Smooth muscle cell (in vitro differentiated cells): Measurements from ENCODE around the gene TOM1. TPM values are rescaled to one million over a fixed set of nuclear protein-coding genes. Genes with fewer than 3 reads are reported as not detected.
"Not testable (repeated sequence)": the region's sequence is repeated elsewhere in the genome, so short reads cannot be mapped to it uniquely, and the experiment has no call there.

Source experiments
- DNase-seq: peaks from one replicate; lab custom pipeline; 2025; ENCODE audit not compliant: unreplicated experiment; lab: John Stamatoyannopoulos, UW
- H2AFZ ChIP-seq: fragments of 200-600 bp; sonication (generic); 2 replicates; pipeline ENCODE4 v1.6.0; 2016; ENCODE audit warnings: antibody characterized with exemption, low read depth, mild to moderate bottlenecking
- H3F3A ChIP-seq: fragments of 200-600 bp; sonication (generic); 2 replicates; pipeline ENCODE4 v1.6.0; 2017; ENCODE audit warnings: antibody characterized with exemption, low read depth
- H3K27ac ChIP-seq: fragments of 200-600 bp; sonication (generic); 2 replicates; pipeline ENCODE4 v1.5.1; 2016; ENCODE audit warnings: low read depth, mild to moderate bottlenecking
- H3K27me3 ChIP-seq: fragments of 200-600 bp; sonication (generic); 2 replicates; pipeline ENCODE4 v1.6.1; 2016; ENCODE audit warnings: low read depth, mild to moderate bottlenecking
- H3K36me3 ChIP-seq: fragments of 200-600 bp; sonication (generic); 2 replicates; pipeline ENCODE4 v1.5.1; 2016; ENCODE audit warnings: low read depth
- H3K4me1 ChIP-seq: fragments of 200-600 bp; sonication (generic); 2 replicates; pipeline ENCODE4 v1.5.1; 2016; ENCODE audit warnings: low read depth
- H3K4me2 ChIP-seq: fragments of 200-600 bp; sonication (generic); 2 replicates; pipeline ENCODE4 v1.6.0; 2016; ENCODE audit warnings: mild to moderate bottlenecking
- H3K4me3 ChIP-seq: fragments of 200-600 bp; sonication (generic); 2 replicates; pipeline ENCODE4 v1.5.1; 2016; ENCODE audit warnings: mild to moderate bottlenecking
- H3K79me2 ChIP-seq: fragments of 200-600 bp; sonication (generic); 2 replicates; pipeline ENCODE4 v1.6.0; 2016; ENCODE audit warnings: low read depth, mild to moderate bottlenecking
- H3K9ac ChIP-seq: fragments of 200-600 bp; sonication (generic); 2 replicates; pipeline ENCODE4 v1.6.0; 2016; ENCODE audit warnings: low read depth
- H3K9me3 ChIP-seq: fragments of 200-600 bp; sonication (generic); replicated peaks from 2 replicates; pipeline ENCODE4 v1.5.1; 2016; ENCODE audit warnings: low read depth
- H4K20me1 ChIP-seq: fragments of 200-600 bp; sonication (generic); 2 replicates; pipeline ENCODE4 v1.6.0; 2016; ENCODE audit warnings: low read depth
- WGBS: methylation state at CpG from one replicate; pipeline ENCODE4 v1.1.7; 2016; ENCODE audit warnings: low lambda C conversion rate; 5-methylcytosine and 5-hydroxymethylcytosine counted together
- polyA plus RNA-seq: library from polyadenylated mRNA; unstranded; fragments of >200 nt; fragmentation: Nextera tagmentation; extraction: Ambion mirVana; gene quantifications from 2 replicates; pipeline ENCODE4 v1.2.1, GENCODE V29; 2016
- total RNA-seq: library from RNA; depleted of rRNA; stranded (reverse); fragments of >200 nt; gene quantifications from 2 replicates; pipeline ENCODE4 v1.2.3, GENCODE V29; 2014
- TF ChIP-seq, protein P1 (sequence below): fragments of 200-600 bp; sonication (generic); IDR thresholded peaks from 2 replicates; pipeline ENCODE4 v1.5.1; 2017; ENCODE audit warnings: borderline replicate concordance, mild to moderate bottlenecking, antibody characterized with exemption; ENCODE audit not compliant: insufficient read depth, poor library complexity, severe bottlenecking

The TOM1 gene
- total and polyA plus RNA-seq, 2 experiments from 2014 or later, result 86.1 to 127 TPM

GRCh38 chr22:35359380-35360065 is 59.8 kb downstream of the TOM1 start:
- no peaks in the 10 kb centered on the region for H3F3A ChIP-seq
- TF ChIP-seq, protein P1, sequence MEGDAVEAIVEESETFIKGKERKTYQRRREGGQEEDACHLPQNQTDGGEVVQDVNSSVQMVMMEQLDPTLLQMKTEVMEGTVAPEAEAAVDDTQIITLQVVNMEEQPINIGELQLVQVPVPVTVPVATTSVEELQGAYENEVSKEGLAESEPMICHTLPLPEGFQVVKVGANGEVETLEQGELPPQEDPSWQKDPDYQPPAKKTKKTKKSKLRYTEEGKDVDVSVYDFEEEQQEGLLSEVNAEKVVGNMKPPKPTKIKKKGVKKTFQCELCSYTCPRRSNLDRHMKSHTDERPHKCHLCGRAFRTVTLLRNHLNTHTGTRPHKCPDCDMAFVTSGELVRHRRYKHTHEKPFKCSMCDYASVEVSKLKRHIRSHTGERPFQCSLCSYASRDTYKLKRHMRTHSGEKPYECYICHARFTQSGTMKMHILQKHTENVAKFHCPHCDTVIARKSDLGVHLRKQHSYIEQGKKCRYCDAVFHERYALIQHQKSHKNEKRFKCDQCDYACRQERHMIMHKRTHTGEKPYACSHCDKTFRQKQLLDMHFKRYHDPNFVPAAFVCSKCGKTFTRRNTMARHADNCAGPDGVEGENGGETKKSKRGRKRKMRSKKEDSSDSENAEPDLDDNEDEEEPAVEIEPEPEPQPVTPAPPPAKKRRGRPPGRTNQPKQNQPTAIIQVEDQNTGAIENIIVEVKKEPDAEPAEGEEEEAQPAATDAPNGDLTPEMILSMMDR, result no peak
- H3K4me2 ChIP-seq, result no peak overlapping the region

DNA sequence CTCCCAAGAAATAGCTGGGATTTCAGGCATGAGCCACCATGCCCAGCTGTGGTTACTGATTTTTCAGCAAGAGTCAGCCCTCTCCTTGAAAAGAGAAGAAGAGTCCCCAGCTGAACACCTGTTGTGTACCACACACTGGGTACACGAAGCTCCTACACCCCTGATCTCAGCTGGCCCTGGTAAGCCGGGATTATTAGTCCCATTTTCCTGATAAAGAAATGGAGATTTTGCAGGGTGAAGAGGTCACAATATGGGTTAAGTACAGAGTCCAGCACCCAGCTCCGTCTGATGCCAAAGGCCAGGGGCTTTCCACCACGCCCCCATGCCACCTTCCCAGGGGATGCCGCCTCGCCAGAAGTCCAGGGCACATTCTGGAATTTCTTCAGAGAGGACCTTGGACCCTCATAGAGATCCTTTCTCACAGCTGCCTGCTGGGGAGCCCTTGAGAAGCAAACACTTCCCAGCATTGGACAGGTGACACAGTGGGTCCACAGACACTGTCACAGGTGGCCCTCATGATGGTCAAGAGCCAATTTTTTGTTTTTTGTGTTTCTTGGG is 61.4 kb downstream of the TOM1 start:
- H3F3A ChIP-seq, result no peaks in the 10 kb centered on the region
- WGBS, result 63% methylated on average over 6 of the region's 6 CpGs
- H3K27ac ChIP-seq, result no peak overlapping the region
- no peaks in the 10 kb centered on the region for H3K9me3 ChIP-seq
- no peak overlapping the region for H3K4me3 ChIP-seq
- TF ChIP-seq, protein P1, result no peak
- H3K9ac ChIP-seq, result no peak overlapping the region
- H3K4me2 ChIP-seq, result no peak overlapping the region
- no peaks in the 10 kb centered on the region for H3K36me3 ChIP-seq
- no peaks in the 10 kb centered on the region for H3K4me1 ChIP-seq
- H3K27me3 ChIP-seq, result no peaks in the 10 kb centered on the region
- no peak for DNase-seq
- H4K20me1 ChIP-seq, result no peaks in the 10 kb centered on the region
- no peak overlapping the region for H2AFZ ChIP-seq
- no peaks in the 10 kb centered on the region for H3K79me2 ChIP-seq

More at GRCh38 chr22:35359380-35360065, 59.8 kb downstream of the TOM1 start:
- no peak overlapping the region for H2AFZ ChIP-seq
- no peaks in the 10 kb centered on the region for H4K20me1 ChIP-seq
- no peaks in the 10 kb centered on the region for H3K36me3 ChIP-seq
- 85% methylated on average over 9 of the region's 9 CpGs for WGBS
- no peak for DNase-seq
- H3K9ac ChIP-seq, result no peak overlapping the region
- H3K4me1 ChIP-seq, result no peaks in the 10 kb centered on the region
- no peaks in the 10 kb centered on the region for H3K9me3 ChIP-seq
- H3K27ac ChIP-seq, result no peak overlapping the region
- no peak overlapping the region for H3K4me3 ChIP-seq
- no peaks in the 10 kb centered on the region for H3K27me3 ChIP-seq
- no peaks in the 10 kb centered on the region for H3K79me2 ChIP-seq

GRCh38 chr22:35363566-35364086 is 63.9 kb downstream of the TOM1 start:
- Histone ChIP-seq H3K4me1 (no peaks in the 10 kb centered on the region), H3F3A (no peaks in the 10 kb centered on the region), H3K9me3 (no peaks in the 10 kb centered on the region), H3K79me2 (no peaks in the 10 kb centered on the region), H3K27ac (peak overlapping the region; percentile 72), H3K4me2 (no peak overlapping the region), H3K4me3 (no peak overlapping the region), H3K9ac (peak overlapping the region; percentile 69), H3K36me3 (no peaks in the 10 kb centered on the region), H4K20me1 (no peaks in the 10 kb centered on the region), H3K27me3 (no peaks in the 10 kb centered on the region), H2AFZ (no peak overlapping the region)
- TF ChIP-seq, protein P1, result no peak
- no peak for DNase-seq
- 97% methylated on average over 11 of the region's 11 CpGs for WGBS

GRCh38 chr22:35364230-35364629 is 64.5 kb downstream of the TOM1 start:
- H3K27me3 ChIP-seq, H3K4me2 ChIP-seq, DNase-seq, H3K4me3 ChIP-seq, H4K20me1 ChIP-seq, H3F3A ChIP-seq, H3K79me2 ChIP-seq, H2AFZ ChIP-seq, H3K4me1 ChIP-seq, H3K36me3 ChIP-seq, H3K9me3 ChIP-seq: not testable (repeated sequence)
- H3K27ac ChIP-seq, result peak overlapping the region; percentile 72
- H3K9ac ChIP-seq, result peak overlapping the region; percentile 69
- 28% methylated on average over 7 of the region's 7 CpGs for WGBS
